Sigmoid colon (tissue), 7 donors: ENCODE data around the gene AK1. TPM values are rescaled to one million over a fixed set of nuclear protein-coding genes. Genes with fewer than 3 reads are reported as not detected.

ENCODE experiments used
- DNase-seq: peaks from one replicate; pipeline ENCODE4 v3.0.0-alpha.2; 2019
- H3K27ac ChIP-seq, 4 donors: fragments of 200-600 bp; sonication (generic); one replicate each; pipeline ENCODE4 v1.5.1; 2016 to 2019; ENCODE audit warnings: mild to moderate bottlenecking in 1 of 4
- H3K27me3 ChIP-seq, 3 donors: fragments of 200-600 bp; sonication (generic); one replicate each; pipeline ENCODE4 v1.5.1; 2019; ENCODE audit warnings: mild to moderate bottlenecking in 1 of 3
- H3K36me3 ChIP-seq, 4 donors: fragments of 200-600 bp; sonication (generic); one replicate each; pipeline ENCODE4 v1.5.1; 2016 to 2019
- H3K4me1 ChIP-seq, 4 donors: fragments of 200-600 bp; sonication (generic); one replicate each; pipeline ENCODE4 v1.5.1; 2017 to 2019
- H3K4me3 ChIP-seq, 4 donors: fragments of 200-600 bp; sonication (generic); one replicate each; pipeline ENCODE4 v1.5.1; 2017 to 2019; ENCODE audit warnings: mild to moderate bottlenecking in 2 of 4, moderate library complexity in 1 of 4
- H3K9me3 ChIP-seq, 4 donors: fragments of 200-600 bp in 3 of 4; sonication (generic) in 3 of 4; one replicate each; pipeline versions ENCODE4 v1.5.1 to v1.6.1; 2013 to 2019
- EP300 ChIP-seq, 4 donors: sonication (generic); formaldehyde crosslinking; IDR thresholded peaks; one replicate each; pipeline ENCODE4 v1.6.1; 2017; ENCODE audit warnings: antibody characterized with exemption in 4 of 4
- POLR2A ChIP-seq, 2 donors: fragments of 450-650 bp; IDR thresholded peaks; one replicate each; pipeline ENCODE4 v1.6.1; 2016; ENCODE audit warnings: antibody characterized with exemption in 2 of 2, mild to moderate bottlenecking in 2 of 2, moderate library complexity in 2 of 2
- POLR2AphosphoS5 ChIP-seq, 4 donors: sonication (generic); formaldehyde crosslinking; IDR thresholded peaks; one replicate each; pipeline ENCODE4 v1.6.1; 2017; ENCODE audit warnings: antibody characterized with exemption in 4 of 4
- WGBS, 2 donors: extraction: QIAGEN DNeasy Blood & Tissue Kit; methylation state at CpG; one replicate each; pipeline ENCODE4 v1.1.7; 2013; 5-methylcytosine and 5-hydroxymethylcytosine counted together
- intact Hi-C: fragments of 100-400 bp; cut with DNase I; formaldehyde crosslinking; loops from one replicate; pipeline ENCODE4 v1.15.1; 2023
- polyA plus RNA-seq, 3 donors: library from polyadenylated mRNA; stranded (reverse); fragments of 200-250 nt; gene quantifications; one replicate each; pipeline ENCODE4 v1.2.3, GENCODE V29; 2013
- total RNA-seq, 4 donors: library from RNA; depleted of rRNA; stranded (reverse); fragments of >200 nt; gene quantifications; one replicate each; pipeline ENCODE4 v1.1.0, GENCODE V29; 2016
- TF ChIP-seq, protein P1 (sequence below), 4 experiments: fragments of 450-650 bp in 3 of 4; fragments of 200-600 bp in 1 of 4; IDR thresholded peaks; one replicate each; pipeline ENCODE4 v1.5.1; 2016 to 2019; ENCODE audit warnings: antibody characterized with exemption in 4 of 4, mild to moderate bottlenecking in 3 of 4, moderate library complexity in 2 of 4
- donor health status: healthy with polysubstance abuse.
- donor health status: Bipolar disorder and iron deficiency.
- donor health status: healthy.

Gene AK1
- total and polyA plus RNA-seq, 7 donors, result 28.8 to 254 (median 73.2) TPM

- Histone ChIP-seq H3K4me3 (no peak overlapping the region), H3K4me1 (peaks cover 0 to 57% (median 52%) of the 10 kb centered on the region in 4 donors), H3K27me3 (no peaks in the 10 kb centered on the region), H3K9me3 (no peaks in the 10 kb centered on the region), H3K27ac (peak overlapping the region; percentile 15 to 80 (median 74)), H3K36me3 (no peaks in the 10 kb centered on the region)
- intact Hi-C loops, result loop anchor here (2.0 to 5.0 kb wide), 4 partner anchors 42 to 331 kb away; partner anchors contain the start of genes AK1, CDK9 and FPGS
- WGBS, 2 donors, result 16 to 52% methylated on average over 8 of the region's 8 CpGs
- peak; percentile 96 for DNase-seq
- TF ChIP-seq POLR2AphosphoS5 (IDR thresholded peaks at IDR 0.05), result peak; percentile 10 to 82 (median 44)
- TF ChIP-seq POLR2A (IDR thresholded peaks at IDR 0.05), result no peak
- TF ChIP-seq, protein P1, sequence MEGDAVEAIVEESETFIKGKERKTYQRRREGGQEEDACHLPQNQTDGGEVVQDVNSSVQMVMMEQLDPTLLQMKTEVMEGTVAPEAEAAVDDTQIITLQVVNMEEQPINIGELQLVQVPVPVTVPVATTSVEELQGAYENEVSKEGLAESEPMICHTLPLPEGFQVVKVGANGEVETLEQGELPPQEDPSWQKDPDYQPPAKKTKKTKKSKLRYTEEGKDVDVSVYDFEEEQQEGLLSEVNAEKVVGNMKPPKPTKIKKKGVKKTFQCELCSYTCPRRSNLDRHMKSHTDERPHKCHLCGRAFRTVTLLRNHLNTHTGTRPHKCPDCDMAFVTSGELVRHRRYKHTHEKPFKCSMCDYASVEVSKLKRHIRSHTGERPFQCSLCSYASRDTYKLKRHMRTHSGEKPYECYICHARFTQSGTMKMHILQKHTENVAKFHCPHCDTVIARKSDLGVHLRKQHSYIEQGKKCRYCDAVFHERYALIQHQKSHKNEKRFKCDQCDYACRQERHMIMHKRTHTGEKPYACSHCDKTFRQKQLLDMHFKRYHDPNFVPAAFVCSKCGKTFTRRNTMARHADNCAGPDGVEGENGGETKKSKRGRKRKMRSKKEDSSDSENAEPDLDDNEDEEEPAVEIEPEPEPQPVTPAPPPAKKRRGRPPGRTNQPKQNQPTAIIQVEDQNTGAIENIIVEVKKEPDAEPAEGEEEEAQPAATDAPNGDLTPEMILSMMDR (IDR thresholded peaks at IDR 0.05), result no peak
- TF ChIP-seq EP300 (IDR thresholded peaks at IDR 0.05), result peak in 1 of 4 donors; percentile 9
Measured at GRCh38 chr9:127919253-127919815, 41.9 kb upstream of the AK1 start.

- Histone ChIP-seq H3K4me1 (peaks cover 0 to 57% (median 52%) of the 10 kb centered on the region in 4 donors), H3K4me3 (no peak overlapping the region), H3K27ac (peak overlapping the region; percentile 72 to 81 (median 78)), H3K27me3 (no peaks in the 10 kb centered on the region), H3K36me3 (no peaks in the 10 kb centered on the region), H3K9me3 (no peaks in the 10 kb centered on the region)
- intact Hi-C loops, result loop anchor here (2.0 to 5.0 kb wide), 4 partner anchors 41 to 330 kb away; partner anchors contain the start of genes AK1, CDK9 and FPGS
- WGBS, 2 donors, result 76 to 82% methylated on average over 8 of the region's 8 CpGs
- no peak for TF ChIP-seq POLR2A (IDR thresholded peaks at IDR 0.05)
- TF ChIP-seq, protein P1 (IDR thresholded peaks at IDR 0.05), result no peak
- no peak for TF ChIP-seq EP300 (IDR thresholded peaks at IDR 0.05)
- TF ChIP-seq POLR2AphosphoS5 (IDR thresholded peaks at IDR 0.05), result no peak
- no peak for DNase-seq
Measured at GRCh38 chr9:127918183-127919107, 41.0 kb upstream of the AK1 start.

GRCh38 chr9:127917603-127918002 lies 40.1 kb upstream of the AK1 start:
- Histone ChIP-seq H3K36me3 (peaks cover 0 to 2% (median 0%) of the 10 kb centered on the region in 4 donors), H3K4me3 (peak overlapping the region in 2 of 4 donors; percentile 64 to 68), H3K9me3 (no peaks in the 10 kb centered on the region), H3K4me1 (peaks cover 0 to 57% (median 52%) of the 10 kb centered on the region in 4 donors), H3K27me3 (no peaks in the 10 kb centered on the region), H3K27ac (peak overlapping the region; percentile 72 to 81 (median 78))
- TF ChIP-seq POLR2A (IDR thresholded peaks at IDR 0.05) (no peak), EP300 (IDR thresholded peaks at IDR 0.05) (no peak), POLR2AphosphoS5 (IDR thresholded peaks at IDR 0.05) (no peak)
- TF ChIP-seq, protein P1 (IDR thresholded peaks at IDR 0.05), result no peak
- intact Hi-C loops, result loop anchor here (2.0 to 5.0 kb wide), 6 partner anchors 19 to 329 kb away; partner anchors contain the start of genes AK1, CDK9, FPGS and ST6GALNAC6
- DNase-seq, result no peak
- 54 to 60% methylated on average over 6 of the region's 6 CpGs for WGBS, 2 donors

GRCh38 chr9:127916720-127917581 lies 39.5 kb upstream of the AK1 start, which contains the start of gene ST6GALNAC4:
ST6GALNAC4 (minus strand) TSS chr9:127917041; CDS start chr9:127916419, 622 bp downstream.
- H3K4me1 ChIP-seq, result peaks cover 0 to 55% (median 50%) of the 10 kb centered on the region in 4 donors
- no peaks in the 10 kb centered on the region for H3K9me3 ChIP-seq
- peak in 1 of 2 donors; percentile 39 for TF ChIP-seq POLR2A (IDR thresholded peaks at IDR 0.05)
- TF ChIP-seq, protein P1 (IDR thresholded peaks at IDR 0.05), result no peak
- no peak for TF ChIP-seq EP300 (IDR thresholded peaks at IDR 0.05)
- TF ChIP-seq POLR2AphosphoS5 (IDR thresholded peaks at IDR 0.05), result peak; percentile 57 to 80 (median 70)
- peaks cover 0 to 8% (median 3%) of the 10 kb centered on the region in 4 donors for H3K36me3 ChIP-seq
- H3K27ac ChIP-seq, result peak within 1 kb of the TSS; percentile 72 to 81 (median 78)
- no peaks in the 10 kb centered on the region for H3K27me3 ChIP-seq
- DNase-seq, result peak; percentile 97
- intact Hi-C loops, result loop anchor here (2.0 to 5.0 kb wide), 5 partner anchors 18 to 182 kb away; partner anchors contain the start of genes AK1, CDK9, FPGS and ST6GALNAC6
- 2% methylated on average over 71 of the region's 71 CpGs for WGBS, 2 donors
- H3K4me3 ChIP-seq, result peak within 1 kb of the TSS; percentile 51 to 68 (median 66)
